Mesendoderm (in vitro differentiated cells): Measurements from ENCODE around the gene PCNX1.
A peak's percentile ranks its signal among the peaks of the same experiment; 100 is the strongest.

ENCODE experiments used
- DNase-seq: peaks from one replicate; pipeline ENCODE4 v3.0.0; 2013
- H2AK5ac ChIP-seq: 2 replicates; pipeline ENCODE4 v1.6.1; 2013; ENCODE audit warnings: low read length, inconsistent platforms
- H2BK120ac ChIP-seq: 2 replicates; pipeline ENCODE4 v1.6.1; 2013; ENCODE audit warnings: low read depth, mild to moderate bottlenecking, low read length, moderate library complexity, mixed read lengths
- H2BK15ac ChIP-seq: replicated peaks from 2 replicates; pipeline ENCODE4 v1.6.1; 2013; ENCODE audit warnings: low read depth, mild to moderate bottlenecking, moderate library complexity
- H2BK5ac ChIP-seq: 2 replicates; pipeline ENCODE4 v1.6.1; 2013; ENCODE audit warnings: low read length, inconsistent platforms
- H3K18ac ChIP-seq: 2 replicates; pipeline ENCODE4 v1.6.1; 2013; ENCODE audit warnings: mild to moderate bottlenecking, low read length, mixed read lengths
- H3K23ac ChIP-seq: one replicate; pipeline ENCODE4 v1.6.1; 2013; ENCODE audit warnings: low read length
- H3K27ac ChIP-seq: 2 replicates; pipeline ENCODE4 v1.5.1; 2013; ENCODE audit warnings: low read depth, mild to moderate bottlenecking, inconsistent platforms, low read length, moderate library complexity
- H3K27me3 ChIP-seq: 2 replicates; pipeline ENCODE4 v1.6.1; 2013; ENCODE audit warnings: low read length, control low read depth, mild to moderate bottlenecking, inconsistent platforms; ENCODE audit not compliant: insufficient read depth, poor library complexity
- H3K36me3 ChIP-seq: 2 replicates; pipeline ENCODE4 v1.6.1; 2013; ENCODE audit warnings: low read length, inconsistent platforms; ENCODE audit not compliant: control insufficient read depth, insufficient read depth
- H3K4ac ChIP-seq: one replicate; pipeline ENCODE4 v1.6.1; 2013; ENCODE audit warnings: low read depth, mild to moderate bottlenecking, low read length, moderate library complexity
- H3K4me1 ChIP-seq: 2 replicates; pipeline ENCODE4 v1.6.1; 2013; ENCODE audit warnings: low read depth, low read length, inconsistent platforms; ENCODE audit not compliant: control insufficient read depth
- H3K4me2 ChIP-seq: 2 replicates; pipeline ENCODE4 v1.6.1; 2013; ENCODE audit warnings: low read length
- H3K4me3 ChIP-seq: 2 replicates; pipeline ENCODE4 v1.5.1; 2013; ENCODE audit warnings: mild to moderate bottlenecking, low read length
- H3K56ac ChIP-seq: one replicate; pipeline ENCODE4 v1.6.1; 2013; ENCODE audit warnings: low read length
- H3K79me1 ChIP-seq: 2 replicates; pipeline ENCODE4 v1.6.1; 2013; ENCODE audit warnings: low read length, inconsistent platforms
- H3K79me2 ChIP-seq: 2 replicates; pipeline ENCODE4 v1.6.1; 2013; ENCODE audit warnings: mild to moderate bottlenecking, low read length; ENCODE audit not compliant: control insufficient read depth, insufficient read depth
- H3K9ac ChIP-seq: 2 replicates; pipeline ENCODE4 v1.6.1; 2013; ENCODE audit warnings: low read length, inconsistent platforms
- H4K5ac ChIP-seq: one replicate; pipeline ENCODE4 v1.6.1; 2013; ENCODE audit warnings: low read length
- H4K8ac ChIP-seq: one replicate; pipeline ENCODE4 v1.6.1; 2013; ENCODE audit warnings: low read depth, mild to moderate bottlenecking, control low read depth, low read length, moderate library complexity
- WGBS: extraction: QIAGEN DNeasy Blood & Tissue Kit; methylation state at CpG from one replicate; pipeline ENCODE4 v1.1.7; 2013; ENCODE audit warnings: low lambda C conversion rate, missing lambda C conversion rate; ENCODE audit not compliant: insufficient coverage; ENCODE audit errors: extremely low coverage; 5-methylcytosine and 5-hydroxymethylcytosine counted together

Gene PCNX1

GRCh38 chr14:70909733-70910614 lies 2.7 kb downstream of the PCNX1 start:
- H3K27me3 ChIP-seq: no peaks in the 10 kb centered on the region
- H3K79me1 ChIP-seq: peaks cover 9% of the 10 kb centered on the region
- WGBS: no CpG with 5 or more reads among the region's 10 CpGs
- no peak overlapping the region for H3K27ac ChIP-seq
- no peak overlapping the region for H3K4me3 ChIP-seq
- H3K4ac ChIP-seq: no peak overlapping the region
- no peak overlapping the region for H2AK5ac ChIP-seq
- no peak overlapping the region for H4K5ac ChIP-seq
- no peak overlapping the region for H4K8ac ChIP-seq
- no peak overlapping the region for H2BK5ac ChIP-seq
- no peak overlapping the region for H3K9ac ChIP-seq
- no peak overlapping the region for H2BK15ac ChIP-seq
- H3K18ac ChIP-seq: no peak overlapping the region
- H3K4me1 ChIP-seq: no peaks in the 10 kb centered on the region
- H3K23ac ChIP-seq: no peak overlapping the region
- H3K79me2 ChIP-seq: peaks cover 53% of the 10 kb centered on the region
- DNase-seq: peak; percentile 19
- H2BK120ac ChIP-seq: no peak overlapping the region
- peak overlapping the region; percentile 0 for H3K56ac ChIP-seq
- no peaks in the 10 kb centered on the region for H3K36me3 ChIP-seq
- no peak overlapping the region for H3K4me2 ChIP-seq

DNA sequence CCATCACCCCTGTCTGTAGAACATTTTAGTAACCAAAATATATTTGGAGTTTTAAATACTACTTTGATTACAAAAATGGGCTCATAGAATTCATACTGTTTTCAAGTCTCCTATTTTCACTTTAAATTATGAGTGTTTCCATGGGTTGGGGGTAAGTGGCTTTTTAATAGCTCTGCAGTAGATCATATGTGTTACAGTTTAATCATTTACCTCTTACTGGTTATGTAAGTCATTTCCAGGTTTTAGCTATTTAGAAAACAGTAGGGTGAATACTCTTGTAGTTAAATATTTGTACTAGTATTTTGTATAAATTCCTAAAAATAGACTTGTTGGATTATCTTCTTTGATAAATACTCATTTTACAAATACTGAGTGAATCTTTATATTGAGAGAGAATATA lies 8.2 kb downstream of the PCNX1 start:
- no peak for DNase-seq
- Histone ChIP-seq H3K23ac (no peak overlapping the region), H3K79me1 (peaks cover 14% of the 10 kb centered on the region), H3K18ac (no peak overlapping the region), H3K4me3 (no peak overlapping the region), H3K27me3 (no peaks in the 10 kb centered on the region), H3K4ac (no peak overlapping the region), H3K36me3 (no peaks in the 10 kb centered on the region), H2BK120ac (no peak overlapping the region), H3K27ac (no peak overlapping the region), H3K4me1 (no peaks in the 10 kb centered on the region), H4K8ac (no peak overlapping the region), H3K79me2 (peaks cover 62% of the 10 kb centered on the region), H3K56ac (no peak overlapping the region), H3K4me2 (no peak overlapping the region), H4K5ac (no peak overlapping the region), H3K9ac (no peak overlapping the region), H2BK15ac (no peak overlapping the region), H2BK5ac (no peak overlapping the region), H2AK5ac (no peak overlapping the region)

GRCh38 chr14:70916300-70916699 lies 9.0 kb downstream of the PCNX1 start:
- Histone ChIP-seq H3K4me3 (no peak overlapping the region), H3K36me3 (no peaks in the 10 kb centered on the region), H3K27me3 (no peaks in the 10 kb centered on the region), H3K9ac (no peak overlapping the region), H3K4me1 (no peaks in the 10 kb centered on the region), H4K8ac (no peak overlapping the region), H3K4ac (no peak overlapping the region), H2BK5ac (no peak overlapping the region), H3K4me2 (no peak overlapping the region), H3K56ac (no peak overlapping the region), H3K79me1 (peaks cover 14% of the 10 kb centered on the region), H3K18ac (no peak overlapping the region), H3K27ac (no peak overlapping the region), H4K5ac (no peak overlapping the region), H3K79me2 (peaks cover 60% of the 10 kb centered on the region), H3K23ac (no peak overlapping the region), H2BK120ac (no peak overlapping the region), H2AK5ac (no peak overlapping the region), H2BK15ac (no peak overlapping the region)
- WGBS: no CpG with 5 or more reads among the region's 7 CpGs
- no peak for DNase-seq

DNA sequence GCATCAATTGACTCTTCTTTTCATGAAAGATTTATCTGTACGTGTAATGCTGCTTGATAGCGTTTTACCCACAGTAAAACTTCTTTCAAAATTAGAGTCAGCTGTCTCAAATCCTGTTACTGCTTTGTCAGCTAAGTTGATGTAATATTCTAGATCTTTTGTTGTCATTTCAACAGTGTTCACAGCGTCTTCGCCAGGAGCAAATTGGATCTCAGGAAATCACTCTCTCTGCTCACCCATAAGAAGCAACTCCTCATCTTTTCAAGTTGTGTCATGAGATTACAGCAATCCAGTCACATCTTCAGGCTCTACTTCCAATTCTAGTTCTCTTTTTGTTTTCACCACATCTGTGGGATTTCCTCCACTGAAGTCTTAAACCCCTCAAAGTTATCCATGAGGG lies 9.5 kb downstream of the PCNX1 start:
- no peak overlapping the region for H3K4me3 ChIP-seq
- WGBS: no CpG with 5 or more reads among the region's 4 CpGs

GRCh38 chr14:70917633-70918032 lies 10.4 kb downstream of the PCNX1 start:
- peaks cover 52% of the 10 kb centered on the region for H3K79me2 ChIP-seq
- H2AK5ac ChIP-seq: no peak overlapping the region
- H3K9ac ChIP-seq: no peak overlapping the region
- no peak overlapping the region for H3K4ac ChIP-seq
- no peak overlapping the region for H2BK5ac ChIP-seq
- no peak for DNase-seq
- no peak overlapping the region for H2BK120ac ChIP-seq
- H3K27ac ChIP-seq: no peak overlapping the region
- no peaks in the 10 kb centered on the region for H3K27me3 ChIP-seq
- no peak overlapping the region for H2BK15ac ChIP-seq
- no CpG with 5 or more reads among the region's 1 CpG for whole genome bisulfite sequencing
- peaks cover 12% of the 10 kb centered on the region for H3K79me1 ChIP-seq
- H3K4me1 ChIP-seq: no peaks in the 10 kb centered on the region
- no peak overlapping the region for H3K23ac ChIP-seq
- H4K8ac ChIP-seq: no peak overlapping the region
- no peak overlapping the region for H3K4me3 ChIP-seq
- no peaks in the 10 kb centered on the region for H3K36me3 ChIP-seq
- H3K18ac ChIP-seq: no peak overlapping the region
- H4K5ac ChIP-seq: no peak overlapping the region
- no peak overlapping the region for H3K4me2 ChIP-seq
- no peak overlapping the region for H3K56ac ChIP-seq

More for the DNA sequence above, 9.5 kb downstream of the PCNX1 start:
- H2AK5ac ChIP-seq: no peak overlapping the region
- H3K56ac ChIP-seq: no peak overlapping the region
- no peak overlapping the region for H4K5ac ChIP-seq
- H3K4ac ChIP-seq: no peak overlapping the region
- H3K9ac ChIP-seq: no peak overlapping the region
- no peak overlapping the region for H3K27ac ChIP-seq
- H3K23ac ChIP-seq: no peak overlapping the region
- H4K8ac ChIP-seq: no peak overlapping the region
- H2BK15ac ChIP-seq: no peak overlapping the region
- DNase-seq: no peak
- no peaks in the 10 kb centered on the region for H3K4me1 ChIP-seq
- no peak overlapping the region for H3K18ac ChIP-seq
- peaks cover 14% of the 10 kb centered on the region for H3K79me1 ChIP-seq
- H3K27me3 ChIP-seq: no peaks in the 10 kb centered on the region
- no peak overlapping the region for H3K4me2 ChIP-seq
- H3K79me2 ChIP-seq: peaks cover 57% of the 10 kb centered on the region
- no peak overlapping the region for H2BK120ac ChIP-seq
- H2BK5ac ChIP-seq: no peak overlapping the region
- H3K36me3 ChIP-seq: no peaks in the 10 kb centered on the region

- Histone ChIP-seq H3K36me3 (no peaks in the 10 kb centered on the region), H3K4ac (no peak overlapping the region), H3K27me3 (no peaks in the 10 kb centered on the region), H4K8ac (no peak overlapping the region), H3K9ac (no peak overlapping the region), H3K4me3 (no peak overlapping the region), H4K5ac (no peak overlapping the region), H3K27ac (no peak overlapping the region), H3K79me1 (peaks cover 12% of the 10 kb centered on the region), H3K79me2 (peaks cover 48% of the 10 kb centered on the region), H3K23ac (no peak overlapping the region), H2BK120ac (no peak overlapping the region), H3K56ac (no peak overlapping the region), H2AK5ac (no peak overlapping the region), H2BK5ac (no peak overlapping the region), H3K18ac (no peak overlapping the region), H3K4me2 (no peak overlapping the region), H2BK15ac (no peak overlapping the region), H3K4me1 (no peaks in the 10 kb centered on the region)
- DNase-seq: no peak
- WGBS: no CpG with 5 or more reads among the region's 3 CpGs
Observed at GRCh38 chr14:70919774-70920173, 12.5 kb downstream of the PCNX1 start.
